NCI-H446 treated with DMSO at 0.1 percent for 48 hours (cell line): Measurements from ENCODE around the gene HOXA3.

ENCODE experiments used
- DNase-seq: peaks from one replicate; lab custom pipeline; 2025; lab: John Stamatoyannopoulos, UW

HOXA3 gene

GRCh38 chr7:27177795-27178320 is 25.5 kb upstream of the HOXA3 start:
- DNase-seq: no peak

GRCh38 chr7:27176962-27177794 is 24.8 kb upstream of the HOXA3 start:
- DNase-seq: no peak

GRCh38 chr7:27176524-27176845 is 24.1 kb upstream of the HOXA3 start:
- DNase-seq: no peak

- DNase-seq: no peak
Measured at GRCh38 chr7:27175626-27176523, 23.5 kb upstream of the HOXA3 start.

- no peak for DNase-seq
Measured at GRCh38 chr7:27174874-27175625, 22.7 kb upstream of the HOXA3 start.

- peak; percentile 53 for DNase-seq
Measured at GRCh38 chr7:27173956-27174873, 21.8 kb upstream of the HOXA3 start, which contains the start of gene HOXA10. HOXA10 (minus strand) TSS chr7:27174320; CDS start chr7:27174306, 14 bp downstream.

GRCh38 chr7:27173511-27173955 is 21.1 kb upstream of the HOXA3 start:
- no peak for DNase-seq

GRCh38 chr7:27172823-27173510 is 20.6 kb upstream of the HOXA3 start:
- DNase-seq: no peak

- DNase-seq: no peak
Measured at GRCh38 chr7:27172315-27172774, 20.0 kb upstream of the HOXA3 start.

- no peak for DNase-seq
Measured at GRCh38 chr7:27171637-27172314, 19.4 kb upstream of the HOXA3 start.

GRCh38 chr7:27171325-27171636 is 18.9 kb upstream of the HOXA3 start:
- no peak for DNase-seq

GRCh38 chr7:27170426-27171324 is 18.3 kb upstream of the HOXA3 start:
- no peak for DNase-seq

GRCh38 chr7:27169658-27170425 is 17.5 kb upstream of the HOXA3 start:
- DNase-seq: no peak

- peak; percentile 48 for DNase-seq
Measured at GRCh38 chr7:27168265-27168947, 16.0 kb upstream of the HOXA3 start.

- DNase-seq: no peak
Measured at GRCh38 chr7:27167916-27168264, 15.5 kb upstream of the HOXA3 start.

- no peak for DNase-seq
Measured at GRCh38 chr7:27166531-27167505, 14.4 kb upstream of the HOXA3 start.
